Measurements from ENCODE around the gene LRRC49.

GRCh38 chr15:70947351-70948335, 55.0 kb downstream of the LRRC49 start:
- TF ChIP-seq, protein P1, sequence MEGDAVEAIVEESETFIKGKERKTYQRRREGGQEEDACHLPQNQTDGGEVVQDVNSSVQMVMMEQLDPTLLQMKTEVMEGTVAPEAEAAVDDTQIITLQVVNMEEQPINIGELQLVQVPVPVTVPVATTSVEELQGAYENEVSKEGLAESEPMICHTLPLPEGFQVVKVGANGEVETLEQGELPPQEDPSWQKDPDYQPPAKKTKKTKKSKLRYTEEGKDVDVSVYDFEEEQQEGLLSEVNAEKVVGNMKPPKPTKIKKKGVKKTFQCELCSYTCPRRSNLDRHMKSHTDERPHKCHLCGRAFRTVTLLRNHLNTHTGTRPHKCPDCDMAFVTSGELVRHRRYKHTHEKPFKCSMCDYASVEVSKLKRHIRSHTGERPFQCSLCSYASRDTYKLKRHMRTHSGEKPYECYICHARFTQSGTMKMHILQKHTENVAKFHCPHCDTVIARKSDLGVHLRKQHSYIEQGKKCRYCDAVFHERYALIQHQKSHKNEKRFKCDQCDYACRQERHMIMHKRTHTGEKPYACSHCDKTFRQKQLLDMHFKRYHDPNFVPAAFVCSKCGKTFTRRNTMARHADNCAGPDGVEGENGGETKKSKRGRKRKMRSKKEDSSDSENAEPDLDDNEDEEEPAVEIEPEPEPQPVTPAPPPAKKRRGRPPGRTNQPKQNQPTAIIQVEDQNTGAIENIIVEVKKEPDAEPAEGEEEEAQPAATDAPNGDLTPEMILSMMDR (IDR thresholded peaks at IDR 0.05) = no peak
- no peak for TF ChIP-seq POLR2A (IDR thresholded peaks at IDR 0.05)

All from thyroid gland (tissue), 4 donors.